Liver (tissue), 9 donors: ENCODE measurements around the gene HOXA1. TPM values are rescaled to one million over a fixed set of nuclear protein-coding genes. Genes with fewer than 3 reads are reported as not detected.

Source experiments
- DNase-seq: peaks from one replicate; pipeline ENCODE4 v3.0.0-alpha.2; 2017; ENCODE audit warnings: low spot score
- H3K27ac ChIP-seq, 2 donors: one replicate each; pipeline ENCODE4 v1.7.0; 2013; ENCODE audit warnings: inconsistent platforms in 2 of 2, low read length in 2 of 2, control low read depth in 1 of 2, low read depth in 1 of 2, mild to moderate bottlenecking in 1 of 2
- H3K27me3 ChIP-seq, 4 donors: one replicate each; pipeline versions ENCODE4 v1.6.1 to v1.7.0; 2013; ENCODE audit warnings: low read length in 3 of 4, inconsistent platforms in 1 of 4, mild to moderate bottlenecking in 1 of 4, moderate library complexity in 1 of 4; ENCODE audit not compliant: control insufficient read depth in 4 of 4, insufficient read depth in 4 of 4
- H3K36me3 ChIP-seq, 4 donors: one replicate each; pipeline versions ENCODE4 v1.6.1 to v1.7.0; 2013; ENCODE audit warnings: low read length in 3 of 4, mild to moderate bottlenecking in 3 of 4, low read depth in 1 of 4, moderate library complexity in 1 of 4; ENCODE audit not compliant: control insufficient read depth in 4 of 4, insufficient read depth in 3 of 4
- H3K4me1 ChIP-seq, 4 donors: one replicate each; pipeline versions ENCODE4 v1.6.1 to v1.7.0; 2013; ENCODE audit warnings: low read length in 3 of 4, mild to moderate bottlenecking in 3 of 4, moderate library complexity in 1 of 4; ENCODE audit not compliant: control insufficient read depth in 4 of 4, insufficient read depth in 4 of 4
- H3K4me3 ChIP-seq, 3 donors: one replicate each; pipeline versions ENCODE4 v1.6.1 to v1.7.0; 2013; ENCODE audit warnings: low read length in 3 of 3, control low read depth in 1 of 3, low read depth in 1 of 3, mild to moderate bottlenecking in 1 of 3
- H3K9ac ChIP-seq, 2 donors: one replicate each; pipeline ENCODE4 v1.7.0; 2013; ENCODE audit warnings: low read length in 2 of 2, mild to moderate bottlenecking in 2 of 2, moderate library complexity in 2 of 2, control low read depth in 1 of 2, low read depth in 1 of 2
- H3K9me3 ChIP-seq, 4 donors: one replicate each; pipeline versions ENCODE4 v1.6.1 to v1.7.0; 2013; ENCODE audit warnings: low read length in 3 of 4; ENCODE audit not compliant: control insufficient read depth in 4 of 4
- EGR1 ChIP-seq, 2 donors: IDR thresholded peaks; 2 replicates each; pipeline ENCODE4 v1.6.1; 2016 to 2018; ENCODE audit warnings: antibody characterized with exemption in 2 of 2, low read depth in 2 of 2
- FOXA1 ChIP-seq: IDR thresholded peaks from 2 replicates; pipeline ENCODE4 v1.6.1; 2016; ENCODE audit warnings: antibody characterized with exemption
- FOXA2 ChIP-seq: IDR thresholded peaks from 2 replicates; pipeline ENCODE4 v1.6.1; 2016; ENCODE audit warnings: antibody characterized with exemption
- GABPA ChIP-seq, 2 donors: IDR thresholded peaks in 1 of 2; conservative IDR thresholded peaks in 1 of 2; 2 replicates each; pipeline ENCODE4 v1.6.1; 2016; ENCODE audit warnings: antibody characterized with exemption in 2 of 2, mild to moderate bottlenecking in 1 of 2, moderate library complexity in 1 of 2
- HNF4A ChIP-seq, 2 donors: conservative IDR thresholded peaks; 2 replicates each; pipeline ENCODE4 v1.6.1; 2016; ENCODE audit warnings: antibody characterized with exemption in 2 of 2, mild to moderate bottlenecking in 2 of 2
- HNF4G ChIP-seq: IDR thresholded peaks from 2 replicates; pipeline ENCODE4 v1.6.1; 2016; ENCODE audit warnings: antibody characterized with exemption
- JUND ChIP-seq, 2 donors: IDR thresholded peaks; 2 replicates each; pipeline ENCODE4 v1.6.1; 2016; ENCODE audit warnings: antibody characterized with exemption in 2 of 2
- NR2F2 ChIP-seq: IDR thresholded peaks from 2 replicates; pipeline ENCODE4 v1.6.1; 2016; ENCODE audit warnings: antibody characterized with exemption
- RAD21 ChIP-seq, 2 donors: IDR thresholded peaks; 2 replicates each; pipeline ENCODE4 v1.6.1; 2016; ENCODE audit warnings: antibody characterized with exemption in 2 of 2, mild to moderate bottlenecking in 2 of 2
- REST ChIP-seq: IDR thresholded peaks from 2 replicates; pipeline ENCODE4 v1.6.1; 2016; ENCODE audit warnings: antibody characterized with exemption, mild to moderate bottlenecking
- RXRA ChIP-seq, 2 donors: IDR thresholded peaks; 2 replicates each; pipeline ENCODE4 v1.6.1; 2017 to 2018; ENCODE audit warnings: antibody characterized with exemption in 2 of 2, mild to moderate bottlenecking in 1 of 2
- SP1 ChIP-seq: IDR thresholded peaks from 2 replicates; pipeline ENCODE4 v1.6.1; 2018; ENCODE audit warnings: antibody characterized with exemption, mild to moderate bottlenecking
- TAF1 ChIP-seq: conservative IDR thresholded peaks from 2 replicates; pipeline ENCODE4 v1.6.1; 2016; ENCODE audit warnings: antibody characterized with exemption, mild to moderate bottlenecking
- YY1 ChIP-seq: IDR thresholded peaks from 2 replicates; pipeline ENCODE4 v1.6.1; 2016; ENCODE audit warnings: antibody characterized with exemption, mild to moderate bottlenecking
- WGBS: extraction: QIAGEN DNeasy Blood & Tissue Kit; methylation state at CpG from one replicate; pipeline ENCODE4 v1.1.7; 2013; 5-methylcytosine and 5-hydroxymethylcytosine counted together
- polyA plus RNA-seq, 2 donors: library from polyadenylated mRNA; stranded (reverse) in 1 of 2; unstranded in 1 of 2; fragments of 200-250 nt in 1 of 2; fragments of >200 nt in 1 of 2; fragmentation: Nextera tagmentation in 1 of 2; extraction: Ambion mirVana in 1 of 2; gene quantifications; one replicate each; pipeline versions ENCODE4 v1.2.1 to v1.2.3, GENCODE V29; 2013 to 2015
- total RNA-seq, 2 donors: library from RNA; depleted of rRNA; stranded (reverse); fragments of >200 nt; gene quantifications; one replicate each; pipeline ENCODE4 v1.2.3, GENCODE V29; 2014
- TF ChIP-seq, protein P1 (sequence below): IDR thresholded peaks from 2 replicates; pipeline ENCODE4 v1.6.1; 2016; ENCODE audit warnings: antibody characterized with exemption
- TF ChIP-seq, protein P2 (sequence below): fragments of 150-350 bp; IDR thresholded peaks from 2 replicates; pipeline ENCODE4 v1.5.1; 2017; ENCODE audit warnings: improper control_type of control experiment, low read depth, low read length; ENCODE audit not compliant: missing input control
- TF ChIP-seq, protein P3 (sequence below): IDR thresholded peaks from 2 replicates; pipeline ENCODE4 v1.6.1; 2016; ENCODE audit warnings: antibody characterized with exemption
- TF ChIP-seq, protein P4 (sequence below): IDR thresholded peaks from 2 replicates; pipeline ENCODE4 v1.6.1; 2016; ENCODE audit warnings: antibody characterized with exemption
- donor health status: healthy.
- donor health status: healthy.
- donor health status: healthy.
- donor health status: healthy.
- donor health status: healthy.

The HOXA1 gene
- total and polyA plus RNA-seq, 4 donors = 0.08 to 0.28 (median 0.21) TPM

DNA sequence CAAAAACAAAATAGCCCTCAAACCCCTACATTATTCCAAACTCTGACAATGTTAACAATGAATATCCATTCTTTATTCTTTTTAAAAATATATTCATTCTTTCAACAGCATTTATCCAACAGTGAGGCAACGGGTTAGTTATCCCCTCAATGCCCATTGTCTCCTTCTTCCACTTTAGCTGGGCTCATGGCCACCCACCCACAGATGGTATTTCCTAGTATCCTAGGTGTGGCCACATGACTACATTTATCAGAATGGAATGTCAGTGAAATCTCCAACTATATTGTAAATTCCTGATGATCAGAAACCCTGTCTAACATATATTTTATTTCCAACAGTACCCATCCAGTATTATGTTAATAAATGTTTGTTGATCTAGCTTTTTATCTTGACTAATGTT is 13.6 kb downstream of the HOXA1 start:
- no peak for DNase-seq
- Histone ChIP-seq H3K36me3 (no peaks in the 10 kb centered on the region), H3K27me3 (peaks cover 0 to 3% (median 0%) of the 10 kb centered on the region in 4 donors), H3K4me1 (no peaks in the 10 kb centered on the region), H3K27ac (no peak overlapping the region), H3K9ac (no peak overlapping the region), H3K9me3 (no peaks in the 10 kb centered on the region), H3K4me3 (no peak overlapping the region)
- WGBS = 88% methylated on average over 1 of the region's 1 CpG
- TF ChIP-seq YY1 (no peak), FOXA1 (no peak), HNF4G (no peak), EGR1 (IDR thresholded peaks at IDR 0.05; ENCODE audit: low read depth in 2 of 2) (no peak), REST (no peak), SP1 (no peak), HNF4A (conservative IDR thresholded peaks at IDR 0.05) (no peak), JUND (IDR thresholded peaks at IDR 0.05) (no peak), FOXA2 (no peak), TAF1 (no peak), RAD21 (IDR thresholded peaks at IDR 0.05) (no peak), NR2F2 (no peak), RXRA (IDR thresholded peaks at IDR 0.05) (no peak)
- TF ChIP-seq, protein P1, sequence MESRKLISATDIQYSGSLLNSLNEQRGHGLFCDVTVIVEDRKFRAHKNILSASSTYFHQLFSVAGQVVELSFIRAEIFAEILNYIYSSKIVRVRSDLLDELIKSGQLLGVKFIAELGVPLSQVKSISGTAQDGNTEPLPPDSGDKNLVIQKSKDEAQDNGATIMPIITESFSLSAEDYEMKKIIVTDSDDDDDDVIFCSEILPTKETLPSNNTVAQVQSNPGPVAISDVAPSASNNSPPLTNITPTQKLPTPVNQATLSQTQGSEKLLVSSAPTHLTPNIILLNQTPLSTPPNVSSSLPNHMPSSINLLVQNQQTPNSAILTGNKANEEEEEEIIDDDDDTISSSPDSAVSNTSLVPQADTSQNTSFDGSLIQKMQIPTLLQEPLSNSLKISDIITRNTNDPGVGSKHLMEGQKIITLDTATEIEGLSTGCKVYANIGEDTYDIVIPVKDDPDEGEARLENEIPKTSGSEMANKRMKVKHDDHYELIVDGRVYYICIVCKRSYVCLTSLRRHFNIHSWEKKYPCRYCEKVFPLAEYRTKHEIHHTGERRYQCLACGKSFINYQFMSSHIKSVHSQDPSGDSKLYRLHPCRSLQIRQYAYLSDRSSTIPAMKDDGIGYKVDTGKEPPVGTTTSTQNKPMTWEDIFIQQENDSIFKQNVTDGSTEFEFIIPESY = no peak
- TF ChIP-seq, protein P2, sequence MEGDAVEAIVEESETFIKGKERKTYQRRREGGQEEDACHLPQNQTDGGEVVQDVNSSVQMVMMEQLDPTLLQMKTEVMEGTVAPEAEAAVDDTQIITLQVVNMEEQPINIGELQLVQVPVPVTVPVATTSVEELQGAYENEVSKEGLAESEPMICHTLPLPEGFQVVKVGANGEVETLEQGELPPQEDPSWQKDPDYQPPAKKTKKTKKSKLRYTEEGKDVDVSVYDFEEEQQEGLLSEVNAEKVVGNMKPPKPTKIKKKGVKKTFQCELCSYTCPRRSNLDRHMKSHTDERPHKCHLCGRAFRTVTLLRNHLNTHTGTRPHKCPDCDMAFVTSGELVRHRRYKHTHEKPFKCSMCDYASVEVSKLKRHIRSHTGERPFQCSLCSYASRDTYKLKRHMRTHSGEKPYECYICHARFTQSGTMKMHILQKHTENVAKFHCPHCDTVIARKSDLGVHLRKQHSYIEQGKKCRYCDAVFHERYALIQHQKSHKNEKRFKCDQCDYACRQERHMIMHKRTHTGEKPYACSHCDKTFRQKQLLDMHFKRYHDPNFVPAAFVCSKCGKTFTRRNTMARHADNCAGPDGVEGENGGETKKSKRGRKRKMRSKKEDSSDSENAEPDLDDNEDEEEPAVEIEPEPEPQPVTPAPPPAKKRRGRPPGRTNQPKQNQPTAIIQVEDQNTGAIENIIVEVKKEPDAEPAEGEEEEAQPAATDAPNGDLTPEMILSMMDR = no peak
- TF ChIP-seq, protein P3, sequence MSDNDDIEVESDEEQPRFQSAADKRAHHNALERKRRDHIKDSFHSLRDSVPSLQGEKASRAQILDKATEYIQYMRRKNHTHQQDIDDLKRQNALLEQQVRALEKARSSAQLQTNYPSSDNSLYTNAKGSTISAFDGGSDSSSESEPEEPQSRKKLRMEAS = no peak

DNA sequence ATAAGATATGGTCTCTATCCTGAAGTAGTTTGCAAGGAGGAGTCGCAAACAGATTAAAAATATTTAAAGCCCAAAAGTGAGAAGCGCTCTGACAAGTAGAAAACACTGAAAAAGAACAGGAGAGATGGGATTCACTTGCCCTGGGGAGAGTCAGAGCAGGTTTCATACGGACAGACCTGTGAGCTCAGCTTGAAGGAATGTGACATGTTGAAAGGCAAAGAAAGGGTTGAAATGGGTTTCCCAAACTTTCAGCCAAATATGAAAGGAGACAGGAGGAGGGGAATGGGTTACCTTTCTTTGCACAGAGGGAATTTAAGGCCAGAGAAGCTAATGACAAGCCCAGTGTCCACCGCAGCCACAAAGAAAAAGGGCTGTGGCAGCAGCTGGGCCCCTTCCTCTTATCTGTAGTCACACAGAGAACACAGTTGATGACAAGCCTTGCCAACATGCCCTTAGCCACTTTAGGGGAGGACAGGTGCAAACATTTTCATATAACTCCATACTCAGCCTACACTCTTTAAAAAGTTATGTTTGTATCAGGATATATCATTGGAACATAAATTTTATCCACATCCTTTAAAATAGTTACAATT is 14.9 kb downstream of the HOXA1 start:
- H3K4me3 ChIP-seq = no peak overlapping the region
- H3K9ac ChIP-seq = no peak overlapping the region
- H3K27me3 ChIP-seq = peaks cover 0 to 3% (median 0%) of the 10 kb centered on the region in 4 donors
- no peak overlapping the region for H3K27ac ChIP-seq
- peaks cover 0 to under 1% (median 0%) of the 10 kb centered on the region in 4 donors for H3K9me3 ChIP-seq
- 72% methylated on average over 4 of the region's 4 CpGs for WGBS
- H3K36me3 ChIP-seq = no peaks in the 10 kb centered on the region
- H3K4me1 ChIP-seq = no peaks in the 10 kb centered on the region
- TF ChIP-seq EGR1 (IDR thresholded peaks at IDR 0.05; ENCODE audit: low read depth in 2 of 2) = no peak
- TF ChIP-seq TAF1 = no peak
- TF ChIP-seq HNF4A (conservative IDR thresholded peaks at IDR 0.05) = no peak
- TF ChIP-seq HNF4G = no peak
- TF ChIP-seq YY1 = no peak
- no peak for TF ChIP-seq SP1
- no peak for TF ChIP-seq RAD21 (IDR thresholded peaks at IDR 0.05)
- no peak for TF ChIP-seq GABPA (IDR thresholded peaks at IDR 0.05 in 1 of 2, conservative IDR thresholded peaks at IDR 0.05 in 1 of 2)
- TF ChIP-seq, protein P4, sequence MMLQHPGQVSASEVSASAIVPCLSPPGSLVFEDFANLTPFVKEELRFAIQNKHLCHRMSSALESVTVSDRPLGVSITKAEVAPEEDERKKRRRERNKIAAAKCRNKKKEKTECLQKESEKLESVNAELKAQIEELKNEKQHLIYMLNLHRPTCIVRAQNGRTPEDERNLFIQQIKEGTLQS = no peak
- no peak for TF ChIP-seq RXRA (IDR thresholded peaks at IDR 0.05)
- DNase-seq = no peak
